ENCODE results near the gene YBEY.
A peak's percentile ranks its signal among the peaks of the same experiment; 100 is the strongest.

YBEY gene

DNA sequence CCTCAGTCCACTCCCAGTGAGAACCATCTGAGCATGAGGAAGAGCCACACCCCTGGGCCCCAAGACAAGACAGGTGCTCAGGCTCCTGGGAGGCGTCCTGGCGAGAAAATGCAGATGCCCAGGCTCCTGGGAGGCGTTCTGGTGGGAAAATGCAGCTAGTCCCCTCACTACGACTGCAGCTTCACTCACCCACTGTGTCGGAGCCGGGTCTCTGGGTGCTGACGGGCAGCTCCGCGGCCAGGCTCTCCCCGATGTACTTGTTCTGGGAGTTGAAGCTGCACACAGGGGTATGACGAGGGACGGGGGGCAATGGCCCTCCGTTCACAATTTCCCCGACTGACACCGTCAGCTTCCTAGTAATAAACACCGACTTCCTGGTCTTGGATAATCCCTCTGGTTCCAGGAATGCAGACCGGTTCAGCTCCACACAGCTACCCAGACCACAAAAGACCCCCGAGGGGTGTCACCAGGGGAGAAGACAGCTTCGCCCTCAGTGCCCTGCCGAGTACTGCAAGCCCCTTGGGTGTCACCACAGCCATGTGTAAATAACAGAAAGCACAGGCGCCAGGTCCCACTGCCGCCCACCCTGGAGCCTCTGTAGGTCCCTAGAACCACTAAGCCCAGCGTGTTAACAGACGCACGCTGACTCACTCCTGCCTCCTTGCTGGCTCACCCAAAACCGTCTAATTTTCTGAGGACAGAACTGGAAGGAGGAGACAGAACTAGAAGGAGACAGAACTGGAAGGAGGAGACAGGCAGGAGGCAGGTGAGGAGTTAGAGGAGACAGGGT lies 20.2 kb upstream of the YBEY start:
- no peak for DNase-seq

DNA sequence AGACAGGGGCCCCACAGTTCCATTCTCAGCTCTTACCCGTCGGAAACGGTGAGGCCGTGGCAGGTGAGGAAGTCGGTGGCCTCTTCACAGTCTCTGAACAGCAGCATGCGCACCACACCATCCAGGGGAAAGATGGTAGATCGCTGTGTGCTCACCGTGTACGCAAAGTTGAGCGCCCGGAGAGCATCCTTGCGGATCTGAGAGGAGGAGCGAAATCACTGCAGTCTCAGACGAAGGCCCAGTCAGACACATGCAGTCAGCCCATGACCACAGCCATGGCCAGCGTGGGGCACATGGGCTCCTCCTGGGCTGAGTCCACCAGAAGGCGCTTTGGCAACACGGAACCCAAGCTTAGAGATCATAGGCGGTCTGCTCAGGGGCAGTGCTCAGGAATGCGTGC lies 19.2 kb upstream of the YBEY start:
- no peak for DNase-seq

GRCh38 chr21:46268371-46268770 lies 17.8 kb upstream of the YBEY start:
- no peak for DNase-seq

GRCh38 chr21:46269466-46269865 lies 16.7 kb upstream of the YBEY start:
- no peak for DNase-seq

DNA sequence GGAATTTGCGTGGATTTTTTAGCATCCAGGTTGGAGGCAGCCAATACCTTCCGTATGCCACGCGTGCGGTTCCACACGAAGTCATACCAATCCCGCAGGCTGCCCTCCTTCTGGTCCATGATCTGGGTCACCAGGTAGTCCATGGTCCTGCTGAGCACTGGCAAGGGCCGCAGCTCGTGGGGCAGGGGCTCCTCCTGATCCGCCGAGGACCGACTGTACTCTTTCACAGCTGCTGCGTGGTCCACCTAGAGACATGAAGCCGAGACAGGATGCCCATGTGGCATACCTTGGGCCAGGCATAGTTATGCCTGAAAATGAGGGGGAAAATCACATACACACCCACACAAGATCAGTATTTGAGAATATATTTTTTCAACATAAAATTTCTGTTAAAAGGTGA lies 12.8 kb upstream of the YBEY start:
- no peak for DNase-seq

- DNase-seq = no peak
These were observed 11.2 kb upstream of the YBEY start for GRCh38 chr21:46274797-46275390.

GRCh38 chr21:46284077-46284644 lies 2.0 kb upstream of the YBEY start:
- no peak for DNase-seq

GRCh38 chr21:46284733-46285132 lies 1.4 kb upstream of the YBEY start:
- DNase-seq = no peak

- no peak for DNase-seq
These were observed 908 bp upstream of the YBEY start, which contains the start of gene MCM3AP for GRCh38 chr21:46285206-46285661. MCM3AP (minus strand) TSS chr21:46285611; CDS start chr21:46285286, 325 bp downstream.

GRCh38 chr21:46286648-46287002 lies 483 bp downstream of the YBEY start:
- peak; percentile 16 for DNase-seq

- DNase-seq = no peak
These were observed 1.4 kb downstream of the YBEY start for GRCh38 chr21:46287541-46287940.

DNA sequence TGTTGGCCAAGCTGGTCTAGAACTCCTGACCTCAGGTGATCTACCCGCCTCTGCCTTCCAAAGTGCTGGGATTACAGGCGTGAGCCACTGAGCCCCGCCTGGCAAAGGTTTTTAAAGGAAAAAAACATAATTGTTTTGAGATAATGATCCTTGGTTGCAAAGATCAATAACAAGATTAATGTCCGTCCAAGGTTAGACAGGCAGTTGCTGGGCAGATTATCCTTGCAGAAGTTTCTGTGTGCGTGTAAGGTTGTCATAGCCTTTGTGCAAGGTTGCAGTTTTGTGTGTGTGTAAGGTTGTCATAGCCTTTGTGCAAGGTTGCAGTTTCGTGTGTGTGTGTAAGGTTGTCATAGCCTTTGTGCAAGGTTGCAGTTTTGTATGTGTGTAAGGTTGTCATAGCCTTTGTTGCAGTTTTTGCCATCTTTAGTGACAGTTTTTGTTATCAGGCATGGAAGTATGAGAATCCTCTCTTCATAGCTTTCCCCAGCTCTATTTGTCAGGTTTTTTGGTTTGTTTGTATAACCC lies 3.6 kb downstream of the YBEY start:
- DNase-seq = no peak

DNA sequence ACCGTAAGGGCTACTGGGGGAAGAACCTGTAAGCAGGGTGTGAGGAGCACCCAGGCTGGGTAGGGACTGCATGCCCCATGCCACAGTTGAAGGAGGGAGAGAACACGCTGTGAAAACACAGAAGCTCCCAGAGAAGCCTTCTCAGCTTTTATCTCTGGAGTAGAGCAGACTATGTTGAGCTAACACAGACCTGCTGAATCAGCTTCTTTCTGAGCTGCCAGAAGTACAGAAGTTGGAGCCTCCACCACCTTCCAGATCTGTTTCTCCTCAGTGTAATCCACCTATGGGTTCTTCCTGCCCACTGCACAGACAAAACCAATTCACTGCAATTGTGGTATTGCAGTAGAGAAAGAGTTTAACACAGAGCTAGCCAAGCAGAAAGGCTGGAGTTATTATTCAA lies 5.4 kb downstream of the YBEY start:
- no peak for DNase-seq

- DNase-seq = no peak
These were observed 8.6 kb downstream of the YBEY start for GRCh38 chr21:46294647-46295176.

DNA sequence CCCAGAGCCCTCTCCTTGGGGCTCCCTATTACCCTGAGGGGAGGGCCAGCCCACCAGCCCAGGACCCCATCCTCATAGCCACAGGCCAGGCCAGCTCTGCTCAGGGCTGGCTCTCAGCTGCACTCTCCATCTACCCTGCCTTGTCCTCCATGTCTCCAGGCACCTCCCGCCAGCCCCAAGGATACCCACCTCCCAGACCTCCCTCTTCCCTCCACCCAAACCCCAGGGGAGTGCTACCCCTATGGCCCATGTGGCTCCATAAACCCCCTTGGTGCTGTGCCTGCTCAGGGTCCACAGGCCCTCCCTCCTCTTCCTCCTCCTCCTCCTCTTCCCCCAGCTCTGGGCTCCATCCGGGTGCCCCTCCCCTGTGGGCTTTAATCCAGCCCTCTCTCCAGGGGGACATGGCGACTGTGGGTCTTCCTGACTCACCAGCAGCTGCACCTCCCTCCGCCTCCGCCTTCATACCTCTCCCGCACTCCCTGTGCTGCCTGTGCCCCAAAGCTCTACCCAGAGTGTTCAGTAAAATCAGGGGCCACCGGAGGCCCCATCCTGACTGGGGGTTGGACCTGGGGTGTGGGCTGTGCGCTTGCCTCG lies 9.1 kb downstream of the YBEY start:
- no peak for DNase-seq

GRCh38 chr21:46295996-46296752 lies 10.0 kb downstream of the YBEY start:
- DNase-seq = no peak

DNA sequence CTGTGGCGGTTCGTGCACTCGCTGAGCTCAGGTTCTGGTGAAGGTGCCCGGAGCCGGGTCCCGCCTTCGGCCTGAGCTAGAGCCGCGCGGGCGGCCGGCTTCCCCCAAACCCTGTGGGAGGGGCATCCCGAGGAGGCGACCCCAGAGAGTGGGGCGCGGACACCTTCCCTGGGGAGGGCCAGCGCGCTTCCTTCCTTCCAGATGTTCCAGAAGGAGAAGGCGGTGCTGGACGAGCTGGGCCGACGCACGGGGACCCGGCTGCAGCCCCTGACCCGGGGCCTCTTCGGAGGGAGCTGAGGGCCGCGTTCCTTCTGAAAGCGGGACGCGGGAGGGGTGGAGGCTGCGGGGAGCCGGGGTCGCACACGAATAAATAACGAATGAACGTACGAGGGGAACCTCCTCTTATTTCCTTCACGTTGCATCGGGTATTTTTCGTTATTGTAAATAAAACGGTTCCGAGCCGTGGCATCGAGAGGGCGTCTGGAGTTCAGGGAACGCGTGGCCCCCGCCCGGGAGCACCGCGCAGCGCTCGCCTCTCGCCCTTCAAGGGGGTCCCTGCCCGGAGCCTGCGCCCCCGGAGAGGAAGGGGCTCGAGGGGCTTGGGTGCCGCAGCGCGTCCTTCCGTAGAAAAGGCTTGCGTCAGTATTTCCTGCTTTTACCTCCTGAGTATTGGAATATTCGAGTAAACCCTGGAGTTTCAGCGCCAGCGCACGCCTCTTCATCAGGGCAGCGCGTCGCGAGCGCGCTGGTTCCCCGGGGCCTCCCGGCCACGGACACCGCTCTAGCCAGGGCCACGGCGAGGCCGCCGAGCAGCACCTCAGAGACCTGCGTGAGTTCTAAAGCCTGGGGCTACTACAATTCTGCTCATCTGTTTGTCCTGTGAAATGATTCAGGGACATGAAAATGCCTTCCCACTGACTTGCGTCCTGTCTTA lies 11.5 kb downstream of the YBEY start:
- DNase-seq = no peak

DNA sequence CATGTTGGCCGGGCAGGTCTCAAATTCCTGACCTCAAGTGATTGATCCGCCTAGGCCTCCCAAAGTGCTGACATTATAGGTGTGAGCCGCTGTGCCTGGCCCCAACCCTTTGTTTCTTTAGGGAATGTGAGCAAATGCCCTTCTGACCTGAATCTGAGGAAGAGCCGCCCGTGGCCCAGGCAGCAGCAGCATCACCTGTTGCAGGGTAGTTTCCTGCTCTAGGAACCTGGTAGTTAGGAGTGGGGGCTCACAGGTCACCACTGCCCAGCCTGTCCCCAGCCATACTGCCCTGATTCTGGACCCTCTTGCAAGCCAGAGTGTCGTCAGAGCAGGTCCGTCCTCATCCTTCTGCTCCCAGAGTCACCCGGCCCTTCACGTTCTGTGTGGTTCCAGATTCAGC lies 13.0 kb downstream of the YBEY start:
- DNase-seq = no peak

DNA sequence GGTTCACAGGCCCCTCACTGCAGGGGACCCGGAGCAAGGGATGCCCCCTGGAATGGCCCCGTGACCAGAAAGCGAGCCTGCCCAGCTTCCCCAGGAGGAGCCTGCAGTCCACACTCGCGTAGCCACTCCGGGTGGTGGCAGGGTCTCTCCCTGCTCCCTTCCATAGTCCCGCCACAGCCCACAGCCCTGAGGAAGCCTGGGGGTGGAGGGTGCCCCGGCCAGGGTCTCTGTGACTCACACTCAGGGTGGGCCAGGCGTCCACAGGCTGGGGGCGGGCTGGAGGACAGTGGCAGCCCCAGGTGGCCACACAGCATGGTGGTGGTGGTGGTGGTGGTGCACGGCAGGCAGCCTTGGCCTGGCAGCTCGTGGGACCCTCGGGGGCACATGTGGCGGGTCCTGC lies 15.6 kb downstream of the YBEY start:
- DNase-seq = no peak

GRCh38 chr21:46304437-46304836 lies 18.3 kb downstream of the YBEY start:
- DNase-seq = no peak

- DNase-seq = no peak
These were observed 18.8 kb downstream of the YBEY start for GRCh38 chr21:46304955-46305354.

DNA sequence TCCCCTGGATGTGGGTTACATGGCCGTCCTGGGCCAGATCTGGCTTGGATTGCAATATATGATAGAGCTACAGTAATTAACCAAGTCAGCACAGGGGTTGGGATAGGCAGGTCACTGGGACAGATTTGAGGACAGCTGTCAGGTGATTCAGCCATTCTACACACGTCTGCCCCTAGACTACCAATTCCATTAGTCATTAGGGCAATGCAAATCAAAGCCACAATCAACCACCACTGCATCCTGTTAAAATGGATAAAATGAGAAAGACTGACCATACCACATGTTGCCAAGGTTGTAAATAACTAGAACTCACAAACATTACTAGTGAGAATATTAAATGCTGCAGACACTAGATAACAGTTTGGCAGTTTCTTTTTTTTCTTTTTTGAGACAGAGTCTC lies 21.5 kb downstream of the YBEY start:
- no peak for DNase-seq

Measured in NCI-H1417 treated with DMSO at 0.1 percent for 48 hours (cell line).